Progenitor cell of endocrine pancreas (in vitro differentiated cells): Measurements from ENCODE around the gene KATNAL2. TPM values are rescaled to one million over a fixed set of nuclear protein-coding genes. Genes with fewer than 3 reads are reported as not detected.

Experiments
- DNase-seq: peaks from one replicate; pipeline ENCODE4 v3.0.0; 2021; ENCODE audit warnings: low spot score; ENCODE audit not compliant: unreplicated experiment
- H3K27ac Mint-ChIP-seq: 2 replicates; pipeline ENCODE4 v1.8.0; 2021; ENCODE audit warnings: mild to moderate bottlenecking, moderate library complexity, mixed read lengths
- H3K27me3 Mint-ChIP-seq: 2 replicates; pipeline ENCODE4 v1.8.0; 2021; ENCODE audit warnings: mixed read lengths
- H3K36me3 Mint-ChIP-seq: 2 replicates; pipeline ENCODE4 v1.8.0; 2022; ENCODE audit warnings: mixed read lengths; ENCODE audit not compliant: insufficient read depth
- H3K4me1 Mint-ChIP-seq: 2 replicates; pipeline ENCODE4 v1.8.0; 2021; ENCODE audit warnings: low read depth, mixed read lengths
- H3K4me3 Mint-ChIP-seq: 2 replicates; pipeline ENCODE4 v1.8.0; 2021; ENCODE audit warnings: low read depth, mild to moderate bottlenecking, moderate library complexity, mixed read lengths
- H3K9me3 Mint-ChIP-seq: 2 replicates; pipeline ENCODE4 v1.8.0; 2021; ENCODE audit warnings: low read depth, mixed read lengths
- CTCF ChIP-seq: fragments of 200-600 bp; sonication (generic); IDR thresholded peaks from one replicate; pipeline ENCODE4 v1.5.0; 2021; ENCODE audit warnings: antibody characterized with exemption, mild to moderate bottlenecking; ENCODE audit not compliant: unreplicated experiment
- total RNA-seq: library from RNA; stranded (reverse); gene quantifications from 2 replicates; pipeline ENCODE4 v1.2.1, GENCODE V29; 2021

Gene KATNAL2
- total RNA-seq, 1 donor from 2014 or later = 8.0 TPM

- no peaks in the 10 kb centered on the region for H3K4me1 Mint-ChIP-seq
- no peak for DNase-seq
- H3K4me3 Mint-ChIP-seq = no peak overlapping the region
- no peak overlapping the region for H3K27ac Mint-ChIP-seq
- peaks cover under 1% of the 10 kb centered on the region for H3K9me3 Mint-ChIP-seq
- peaks cover under 1% of the 10 kb centered on the region for H3K36me3 Mint-ChIP-seq
- TF ChIP-seq CTCF = peak; percentile 51
- H3K27me3 Mint-ChIP-seq = no peaks in the 10 kb centered on the region
These were observed 119.0 kb downstream of the KATNAL2 start for GRCh38 chr18:47036298-47036874.

- no peaks in the 10 kb centered on the region for H3K4me1 Mint-ChIP-seq
- H3K27ac Mint-ChIP-seq = no peak overlapping the region
- H3K36me3 Mint-ChIP-seq = no peaks in the 10 kb centered on the region
- no peak overlapping the region for H3K4me3 Mint-ChIP-seq
- no peak for TF ChIP-seq CTCF
- no peak for DNase-seq
- no peaks in the 10 kb centered on the region for H3K27me3 Mint-ChIP-seq
- H3K9me3 Mint-ChIP-seq = no peaks in the 10 kb centered on the region
These were observed 119.7 kb downstream of the KATNAL2 start for GRCh38 chr18:47036927-47037578.

GRCh38 chr18:47040982-47041381 lies 123.6 kb downstream of the KATNAL2 start:
- DNase-seq = no peak
- Mint-ChIP-seq H3K36me3 (no peaks in the 10 kb centered on the region), H3K27me3 (no peaks in the 10 kb centered on the region), H3K4me1 (no peaks in the 10 kb centered on the region), H3K27ac (no peak overlapping the region), H3K4me3 (no peak overlapping the region), H3K9me3 (no peaks in the 10 kb centered on the region)
- no peak for TF ChIP-seq CTCF

- Mint-ChIP-seq H3K27ac (no peak overlapping the region), H3K4me3 (no peak overlapping the region), H3K9me3 (no peaks in the 10 kb centered on the region), H3K4me1 (no peaks in the 10 kb centered on the region), H3K27me3 (peaks cover 3% of the 10 kb centered on the region), H3K36me3 (no peaks in the 10 kb centered on the region)
- TF ChIP-seq CTCF = peak; percentile 66
- DNase-seq = no peak
These were observed 133.1 kb downstream of the KATNAL2 start for GRCh38 chr18:47050468-47050867.

GRCh38 chr18:47054369-47054768 lies 137.0 kb downstream of the KATNAL2 start:
- TF ChIP-seq CTCF = no peak
- Mint-ChIP-seq H3K27ac (no peak overlapping the region), H3K4me3 (no peak overlapping the region), H3K9me3 (no peaks in the 10 kb centered on the region), H3K27me3 (peaks cover 3% of the 10 kb centered on the region), H3K36me3 (no peaks in the 10 kb centered on the region), H3K4me1 (no peaks in the 10 kb centered on the region)
- DNase-seq = no peak
